Endothelial cell (in vitro differentiated cells): ENCODE data around the gene METTL8. TPM values are rescaled to one million over a fixed set of nuclear protein-coding genes. Genes with fewer than 3 reads are reported as not detected.

Source experiments
- DNase-seq: peaks from one replicate; pipeline ENCODE4 v3.0.0; 2021; ENCODE audit warnings: low spot score
- H3K27ac Mint-ChIP-seq: one replicate; pipeline ENCODE4 v1.8.0; 2021; ENCODE audit warnings: mixed read lengths, inconsistent platforms; ENCODE audit not compliant: unreplicated experiment
- H3K27me3 Mint-ChIP-seq: one replicate; pipeline ENCODE4 v1.8.0; 2021; ENCODE audit warnings: mild to moderate bottlenecking, moderate library complexity, mixed read lengths, inconsistent platforms; ENCODE audit not compliant: unreplicated experiment
- H3K36me3 Mint-ChIP-seq: one replicate; pipeline ENCODE4 v1.8.0; 2021; ENCODE audit warnings: mild to moderate bottlenecking, low read depth, mixed read lengths, inconsistent platforms; ENCODE audit not compliant: unreplicated experiment
- H3K4me1 Mint-ChIP-seq: one replicate; pipeline ENCODE4 v1.8.0; 2021; ENCODE audit warnings: mild to moderate bottlenecking, mixed read lengths, inconsistent platforms; ENCODE audit not compliant: unreplicated experiment
- H3K4me3 Mint-ChIP-seq: one replicate; pipeline ENCODE4 v1.8.0; 2021; ENCODE audit warnings: mild to moderate bottlenecking, mixed read lengths, inconsistent platforms; ENCODE audit not compliant: unreplicated experiment
- H3K9me3 Mint-ChIP-seq: one replicate; pipeline ENCODE4 v1.8.0; 2021; ENCODE audit warnings: mixed read lengths, inconsistent platforms; ENCODE audit not compliant: unreplicated experiment
- CTCF ChIP-seq: fragments of 200-600 bp; sonication (generic); IDR thresholded peaks from one replicate; pipeline ENCODE4 v1.5.0; 2021; ENCODE audit warnings: antibody characterized with exemption; ENCODE audit not compliant: unreplicated experiment
- total RNA-seq: library from RNA; stranded (reverse); fragmentation: NEBNext Ultra II Directional; extraction: Animal tissue kit (Norgen Biotek cat#: 25700); gene quantifications from one replicate; pipeline ENCODE4 v1.2.1, GENCODE V29; 2021; ENCODE audit not compliant: unreplicated experiment

The METTL8 gene
- total RNA-seq, 1 donor from 2014 or later, result 18.2 TPM

- Mint-ChIP-seq H3K4me1 (no peaks in the 10 kb centered on the region), H3K9me3 (no peaks in the 10 kb centered on the region), H3K27me3 (no peaks in the 10 kb centered on the region), H3K36me3 (no peaks in the 10 kb centered on the region), H3K27ac (no peak overlapping the region), H3K4me3 (no peak overlapping the region)
- TF ChIP-seq CTCF, result no peak
- no peak for DNase-seq
These were observed 34.5 kb downstream of the METTL8 start for GRCh38 chr2:171399292-171399691.

- Mint-ChIP-seq H3K4me3 (no peak overlapping the region), H3K27me3 (no peaks in the 10 kb centered on the region), H3K4me1 (no peaks in the 10 kb centered on the region), H3K9me3 (no peaks in the 10 kb centered on the region), H3K27ac (no peak overlapping the region), H3K36me3 (peaks cover 3% of the 10 kb centered on the region)
- no peak for TF ChIP-seq CTCF
- DNase-seq, result no peak
These were observed 39.5 kb downstream of the METTL8 start for GRCh38 chr2:171394164-171394740.

GRCh38 chr2:171393487-171393886, 40.3 kb downstream of the METTL8 start:
- no peak overlapping the region for H3K27ac Mint-ChIP-seq
- TF ChIP-seq CTCF, result no peak
- peaks cover 3% of the 10 kb centered on the region for H3K36me3 Mint-ChIP-seq

GRCh38 chr2:171391532-171391931, 42.3 kb downstream of the METTL8 start:
- no peak for TF ChIP-seq CTCF
- Mint-ChIP-seq H3K4me1 (peaks cover 5% of the 10 kb centered on the region), H3K9me3 (no peaks in the 10 kb centered on the region), H3K27me3 (no peaks in the 10 kb centered on the region), H3K36me3 (peaks cover 3% of the 10 kb centered on the region), H3K4me3 (no peak overlapping the region), H3K27ac (no peak overlapping the region)
- no peak for DNase-seq

More at GRCh38 chr2:171393487-171393886, 40.3 kb downstream of the METTL8 start:
- DNase-seq, result no peak
- no peak overlapping the region for H3K4me3 Mint-ChIP-seq
- no peaks in the 10 kb centered on the region for H3K4me1 Mint-ChIP-seq
- no peaks in the 10 kb centered on the region for H3K27me3 Mint-ChIP-seq
- H3K9me3 Mint-ChIP-seq, result no peaks in the 10 kb centered on the region

- no peaks in the 10 kb centered on the region for H3K27me3 Mint-ChIP-seq
- no peak overlapping the region for H3K4me3 Mint-ChIP-seq
- peaks cover 3% of the 10 kb centered on the region for H3K36me3 Mint-ChIP-seq
- peaks cover 6% of the 10 kb centered on the region for H3K4me1 Mint-ChIP-seq
- H3K9me3 Mint-ChIP-seq, result no peaks in the 10 kb centered on the region
- H3K27ac Mint-ChIP-seq, result no peak overlapping the region
- no peak for TF ChIP-seq CTCF
- no peak for DNase-seq
These were observed 42.8 kb downstream of the METTL8 start for GRCh38 chr2:171390941-171391516.
